Suprapubic skin (tissue), 4 donors: Measurements from ENCODE around the gene UBD. TPM values are rescaled to one million over a fixed set of nuclear protein-coding genes. Genes with fewer than 3 reads are reported as not detected.

ENCODE experiments used
- DNase-seq, 2 donors: peaks; one replicate each; pipeline ENCODE4 v3.0.0-alpha.2; 2019; ENCODE audit warnings: low spot score in 2 of 2
- H3K27ac ChIP-seq: fragments of 200-600 bp; sonication (generic); one replicate; pipeline ENCODE4 v1.5.1; 2019
- H3K27me3 ChIP-seq: fragments of 200-600 bp; sonication (generic); one replicate; pipeline ENCODE4 v1.5.1; 2019
- H3K36me3 ChIP-seq: fragments of 200-600 bp; sonication (generic); one replicate; pipeline ENCODE4 v1.5.1; 2019
- H3K4me1 ChIP-seq: fragments of 200-600 bp; sonication (generic); one replicate; pipeline ENCODE4 v1.5.1; 2019
- H3K4me3 ChIP-seq: fragments of 200-600 bp; sonication (generic); one replicate; pipeline ENCODE4 v1.5.1; 2019; ENCODE audit warnings: mild to moderate bottlenecking
- H3K9me3 ChIP-seq: fragments of 200-600 bp; sonication (generic); one replicate; pipeline ENCODE4 v1.5.1; 2019
- EP300 ChIP-seq: sonication (generic); formaldehyde crosslinking; IDR thresholded peaks from one replicate; pipeline ENCODE4 v1.6.1; 2017; ENCODE audit warnings: antibody characterized with exemption
- POLR2A ChIP-seq, 2 donors: fragments of 450-650 bp; IDR thresholded peaks; one replicate each; pipeline ENCODE4 v1.6.1; 2017; ENCODE audit warnings: antibody characterized with exemption in 2 of 2, mild to moderate bottlenecking in 2 of 2, moderate library complexity in 2 of 2
- POLR2AphosphoS5 ChIP-seq, 3 donors: sonication (generic); formaldehyde crosslinking; IDR thresholded peaks; one replicate each; pipeline ENCODE4 v1.6.1; 2017; ENCODE audit warnings: antibody characterized with exemption in 3 of 3
- WGBS: methylation state at CpG from one replicate; pipeline ENCODE4 v1.1.5; 2018; 5-methylcytosine and 5-hydroxymethylcytosine counted together
- total RNA-seq, 4 donors: library from RNA; depleted of rRNA; stranded (reverse); fragments of >200 nt; gene quantifications; one replicate each; pipeline ENCODE4 v1.1.0, GENCODE V29; 2016
- TF ChIP-seq, protein P1 (sequence below), 2 donors: fragments of 200-600 bp in 1 of 2; fragments of 450-650 bp in 1 of 2; sonication (generic) in 1 of 2; IDR thresholded peaks; one replicate each; pipeline ENCODE4 v1.5.1; 2016 to 2019; ENCODE audit warnings: antibody characterized with exemption in 2 of 2, mild to moderate bottlenecking in 1 of 2, moderate library complexity in 1 of 2

The UBD gene
- total RNA-seq, 4 donors from 2014 or later = not detected

DNA sequence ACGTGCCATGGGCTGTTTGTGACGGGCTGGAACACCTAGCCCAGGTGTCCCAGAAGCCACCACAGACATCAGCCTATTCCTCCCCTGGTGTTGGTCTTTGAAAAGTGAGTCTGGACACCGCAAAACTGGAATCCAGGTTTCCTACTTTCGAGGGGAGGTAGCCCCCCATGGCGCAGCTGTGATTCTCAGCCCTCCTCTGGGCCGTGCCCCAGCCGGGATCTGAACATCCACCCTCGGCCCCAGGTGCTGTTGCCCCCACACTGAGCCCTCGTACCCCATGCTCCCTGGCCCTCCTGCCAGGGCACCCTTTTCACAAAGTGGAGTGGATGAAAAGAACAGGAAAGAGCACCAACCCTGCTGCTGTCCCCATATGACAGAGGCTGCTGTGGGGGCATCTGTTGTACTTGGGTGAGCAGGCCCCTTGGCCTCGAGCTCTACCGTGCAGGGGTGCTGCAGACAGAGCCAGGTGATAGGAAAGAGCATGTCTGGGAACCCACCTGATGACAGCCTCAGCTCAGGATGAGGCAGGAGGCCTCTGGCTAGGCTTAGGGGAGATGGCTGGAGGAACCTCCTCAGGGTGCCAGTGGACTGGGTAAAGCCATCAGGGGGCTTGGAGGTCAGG, 53.0 kb downstream of the UBD start:
- Histone ChIP-seq H3K27ac (no peak overlapping the region), H3K4me1 (no peaks in the 10 kb centered on the region), H3K4me3 (no peak overlapping the region), H3K36me3 (no peaks in the 10 kb centered on the region), H3K27me3 (peaks cover 6% of the 10 kb centered on the region), H3K9me3 (no peaks in the 10 kb centered on the region)
- 66% methylated on average over 11 of the region's 11 CpGs for WGBS
- DNase-seq = no peak
- TF ChIP-seq, protein P1, sequence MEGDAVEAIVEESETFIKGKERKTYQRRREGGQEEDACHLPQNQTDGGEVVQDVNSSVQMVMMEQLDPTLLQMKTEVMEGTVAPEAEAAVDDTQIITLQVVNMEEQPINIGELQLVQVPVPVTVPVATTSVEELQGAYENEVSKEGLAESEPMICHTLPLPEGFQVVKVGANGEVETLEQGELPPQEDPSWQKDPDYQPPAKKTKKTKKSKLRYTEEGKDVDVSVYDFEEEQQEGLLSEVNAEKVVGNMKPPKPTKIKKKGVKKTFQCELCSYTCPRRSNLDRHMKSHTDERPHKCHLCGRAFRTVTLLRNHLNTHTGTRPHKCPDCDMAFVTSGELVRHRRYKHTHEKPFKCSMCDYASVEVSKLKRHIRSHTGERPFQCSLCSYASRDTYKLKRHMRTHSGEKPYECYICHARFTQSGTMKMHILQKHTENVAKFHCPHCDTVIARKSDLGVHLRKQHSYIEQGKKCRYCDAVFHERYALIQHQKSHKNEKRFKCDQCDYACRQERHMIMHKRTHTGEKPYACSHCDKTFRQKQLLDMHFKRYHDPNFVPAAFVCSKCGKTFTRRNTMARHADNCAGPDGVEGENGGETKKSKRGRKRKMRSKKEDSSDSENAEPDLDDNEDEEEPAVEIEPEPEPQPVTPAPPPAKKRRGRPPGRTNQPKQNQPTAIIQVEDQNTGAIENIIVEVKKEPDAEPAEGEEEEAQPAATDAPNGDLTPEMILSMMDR (IDR thresholded peaks at IDR 0.05) = no peak
- TF ChIP-seq POLR2AphosphoS5 (IDR thresholded peaks at IDR 0.05) (no peak), POLR2A (IDR thresholded peaks at IDR 0.05) (no peak), EP300 (no peak)

DNA sequence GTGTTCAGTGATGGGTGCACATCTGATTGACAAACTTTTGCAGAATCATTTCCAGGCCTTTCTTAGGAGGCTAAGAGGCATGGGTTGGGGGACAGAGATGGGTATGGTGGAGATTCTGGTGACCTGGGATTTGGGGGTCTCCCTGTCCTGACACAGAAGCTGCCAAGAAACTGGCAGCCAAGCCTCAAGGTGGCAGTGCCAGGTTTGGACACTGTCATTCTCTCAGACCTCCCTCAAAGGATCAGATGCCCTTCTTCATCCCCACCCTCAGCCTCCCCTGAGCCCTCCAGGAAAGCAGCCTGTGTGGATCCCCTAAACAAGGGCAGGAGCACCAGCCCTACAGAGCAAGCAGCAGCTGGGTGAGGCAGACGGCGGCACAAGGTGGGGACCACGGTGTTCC, 53.7 kb downstream of the UBD start:
- WGBS = no CpG with 5 or more reads among the region's 3 CpGs
- no peaks in the 10 kb centered on the region for H3K4me1 ChIP-seq
- TF ChIP-seq EP300 (no peak), POLR2AphosphoS5 (IDR thresholded peaks at IDR 0.05) (no peak), POLR2A (IDR thresholded peaks at IDR 0.05) (no peak)
- TF ChIP-seq, protein P1 (IDR thresholded peaks at IDR 0.05) = no peak

More for the DNA sequence above, 53.7 kb downstream of the UBD start:
- H3K27ac ChIP-seq = no peak overlapping the region
- no peak for DNase-seq
- H3K36me3 ChIP-seq = no peaks in the 10 kb centered on the region
- H3K9me3 ChIP-seq = no peaks in the 10 kb centered on the region
- peaks cover 5% of the 10 kb centered on the region for H3K27me3 ChIP-seq
- no peak overlapping the region for H3K4me3 ChIP-seq

Other genes with a start within 250 kb of the UBD start
- gene OR5V1, start 190.9 kb downstream of the UBD start, total RNA-seq = not detected
- not detected for gene OR12D3, start 184.4 kb downstream of the UBD start, total RNA-seq
- gene OR12D2, start 164.1 kb downstream of the UBD start, total RNA-seq = not detected
- not detected for gene OR12D1, start 144.8 kb downstream of the UBD start, total RNA-seq
- gene OR10C1, start 120.4 kb downstream of the UBD start, total RNA-seq = not detected
- not detected for gene OR11A1, start 102.7 kb downstream of the UBD start, total RNA-seq
- gene OR2H1, start 102.6 kb downstream of the UBD start, total RNA-seq = not detected
- not detected for gene MAS1L, start 71.8 kb downstream of the UBD start, total RNA-seq
- not detected for gene OR2H2, start 25.4 kb upstream of the UBD start, total RNA-seq
- gene GABBR1, start 73.5 kb upstream of the UBD start, total RNA-seq = 10 to 100 TPM; 16.4 to 78.1 (median 31.1) TPM
- not detected for gene MOG, start 97.4 kb upstream of the UBD start, total RNA-seq
- under 1 TPM in 1 of 4 donors, not detected in 3; 0.76 TPM for gene ZFP57, start 121.4 kb upstream of the UBD start, total RNA-seq
- 100 to 1,000 TPM in 1 of 4 donors, 10 to 100 TPM in 3; 25.6 to 162 (median 62.2) TPM for gene HLA-F, start 163.7 kb upstream of the UBD start, total RNA-seq